ENCODE results near the gene PLCB2.

DNA sequence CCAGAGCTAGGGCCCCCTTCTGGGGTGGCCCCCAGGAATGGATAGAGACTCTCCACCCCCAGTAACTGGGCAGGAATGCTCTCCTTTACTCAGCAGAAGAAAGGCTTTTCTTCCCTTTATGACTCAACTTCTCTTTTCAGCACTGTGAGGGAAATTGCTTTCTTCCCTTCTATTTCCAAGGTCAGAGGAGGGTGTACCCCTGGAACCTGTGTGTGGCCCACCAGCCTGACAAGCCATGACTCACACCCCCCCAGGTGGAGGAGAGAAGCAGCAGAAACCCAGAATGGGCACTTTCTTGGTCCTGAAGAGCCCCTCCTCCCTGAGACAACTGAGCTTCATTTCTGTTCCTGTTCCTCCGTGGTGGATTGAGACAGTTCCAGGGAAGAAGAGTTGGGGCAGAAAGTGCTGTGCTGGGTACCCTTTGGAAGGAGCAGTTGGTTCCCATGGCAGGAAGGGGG, 22.2 kb downstream of the PLCB2 start:
- TF ChIP-seq, protein P1, sequence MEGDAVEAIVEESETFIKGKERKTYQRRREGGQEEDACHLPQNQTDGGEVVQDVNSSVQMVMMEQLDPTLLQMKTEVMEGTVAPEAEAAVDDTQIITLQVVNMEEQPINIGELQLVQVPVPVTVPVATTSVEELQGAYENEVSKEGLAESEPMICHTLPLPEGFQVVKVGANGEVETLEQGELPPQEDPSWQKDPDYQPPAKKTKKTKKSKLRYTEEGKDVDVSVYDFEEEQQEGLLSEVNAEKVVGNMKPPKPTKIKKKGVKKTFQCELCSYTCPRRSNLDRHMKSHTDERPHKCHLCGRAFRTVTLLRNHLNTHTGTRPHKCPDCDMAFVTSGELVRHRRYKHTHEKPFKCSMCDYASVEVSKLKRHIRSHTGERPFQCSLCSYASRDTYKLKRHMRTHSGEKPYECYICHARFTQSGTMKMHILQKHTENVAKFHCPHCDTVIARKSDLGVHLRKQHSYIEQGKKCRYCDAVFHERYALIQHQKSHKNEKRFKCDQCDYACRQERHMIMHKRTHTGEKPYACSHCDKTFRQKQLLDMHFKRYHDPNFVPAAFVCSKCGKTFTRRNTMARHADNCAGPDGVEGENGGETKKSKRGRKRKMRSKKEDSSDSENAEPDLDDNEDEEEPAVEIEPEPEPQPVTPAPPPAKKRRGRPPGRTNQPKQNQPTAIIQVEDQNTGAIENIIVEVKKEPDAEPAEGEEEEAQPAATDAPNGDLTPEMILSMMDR (IDR thresholded peaks at IDR 0.05), result no peak
- TF ChIP-seq EP300 (IDR thresholded peaks at IDR 0.05), result no peak
- TF ChIP-seq POLR2A (IDR thresholded peaks at IDR 0.05), result no peak

All from suprapubic skin (tissue), 3 donors.